Measurements from ENCODE around the gene TAS1R3. TPM values are rescaled to one million over a fixed set of nuclear protein-coding genes. Genes with fewer than 3 reads are reported as not detected.
"Not testable (repeated sequence)": the region's sequence is repeated elsewhere in the genome, so short reads cannot be mapped to it uniquely, and the experiment has no call there.

Gene TAS1R3
- total and polyA plus RNA-seq, 12 donors, result 0.16 to 3.1 (median 0.37) TPM

GRCh38 chr1:1367315-1367714, 36.2 kb downstream of the TAS1R3 start:
- Histone ChIP-seq H3K27ac (no peak overlapping the region), H3K27me3 (peaks cover 0 to 8% (median 0%) of the 10 kb centered on the region in 7 donors), H3K4me1 (peaks cover 3 to 18% (median 10%) of the 10 kb centered on the region in 9 donors), H3K9me3 (peaks cover 0 to 4% (median 0%) of the 10 kb centered on the region in 11 donors), H3K36me3 (peaks cover 0 to 2% (median 0%) of the 10 kb centered on the region in 9 donors), H3K4me3 (no peak overlapping the region)
- 97% methylated on average over 5 of the region's 5 CpGs for WGBS, 2 donors
- DNase-seq (no peak), ATAC-seq (no peak)
- intact Hi-C loops (cut with DNase I), result no loop called here
- TF ChIP-seq CTCF (IDR thresholded peaks at IDR 0.05), result no peak

GRCh38 chr1:1370094-1370493, 39.0 kb downstream of the TAS1R3 start:
- 89 to 94% methylated on average over 14 of the region's 14 CpGs for WGBS, 2 donors
- Histone ChIP-seq H3K36me3 (peaks cover 0 to 19% (median 0%) of the 10 kb centered on the region in 9 donors), H3K4me1 (peaks cover 16 to 37% (median 32%) of the 10 kb centered on the region in 9 donors)
- not testable (repeated sequence) for H3K4me3 ChIP-seq, ATAC-seq, H3K27me3 ChIP-seq, H3K27ac ChIP-seq, H3K9me3 ChIP-seq, DNase-seq
- intact Hi-C loops (cut with DNase I), result loop anchor here in 1 of 10 donors (10.0 kb wide), 1 partner anchor 135 kb away; no protein-coding TSS in a partner anchor

GRCh38 chr1:1370771-1371300, 39.8 kb downstream of the TAS1R3 start:
- intact Hi-C loops (cut with DNase I), result loop anchor here in 2 of 10 donors (1.0 to 10.0 kb wide), 2 partner anchors 49 to 134 kb away; no protein-coding TSS in a partner anchor
- peaks cover 16 to 39% (median 33%) of the 10 kb centered on the region in 9 donors for H3K4me1 ChIP-seq
- H3K27me3 ChIP-seq, result no peaks in the 10 kb centered on the region
- DNase-seq (no peak), ATAC-seq (no peak)
- no peak overlapping the region for H3K27ac ChIP-seq
- no peak overlapping the region for H3K4me3 ChIP-seq
- no peak for TF ChIP-seq CTCF (IDR thresholded peaks at IDR 0.05)
- WGBS, 2 donors, result 86 to 92% methylated on average over 16 of the region's 16 CpGs
- peaks cover 0 to 4% (median 0%) of the 10 kb centered on the region in 11 donors for H3K9me3 ChIP-seq
- peaks cover 0 to 19% (median 0%) of the 10 kb centered on the region in 9 donors for H3K36me3 ChIP-seq

- no peak for DNase-seq
- no peak for TF ChIP-seq CTCF (IDR thresholded peaks at IDR 0.05)
- H3K9me3 ChIP-seq, result peaks cover 0 to 4% (median 0%) of the 10 kb centered on the region in 11 donors
- 73 to 81% methylated on average over 12 of the region's 12 CpGs for WGBS, 2 donors
- H3K4me1 ChIP-seq, result peaks cover 16 to 45% (median 38%) of the 10 kb centered on the region in 9 donors
- peaks cover 0 to 19% (median 0%) of the 10 kb centered on the region in 9 donors for H3K36me3 ChIP-seq
- no peak overlapping the region for H3K27ac ChIP-seq
- intact Hi-C loops (cut with DNase I), result loop anchor here in 2 of 10 donors (1.0 to 10.0 kb wide), 2 partner anchors 49 to 133 kb away; no protein-coding TSS in a partner anchor
- no peaks in the 10 kb centered on the region for H3K27me3 ChIP-seq
- H3K4me3 ChIP-seq, result no peak overlapping the region
- no peak for ATAC-seq
Measured at GRCh38 chr1:1371364-1371745, 40.3 kb downstream of the TAS1R3 start.
